ENCODE data around the gene NUDT4. TPM values are rescaled to one million over a fixed set of nuclear protein-coding genes. Genes with fewer than 3 reads are reported as not detected.
A peak's percentile ranks its signal among the peaks of the same experiment; 100 is the strongest.
"Not testable (repeated sequence)": the region's sequence is repeated elsewhere in the genome, so short reads cannot be mapped to it uniquely, and the experiment has no call there.

The NUDT4 gene
- polyA plus RNA-seq, 6 donors from 2014 or later = 50.4 to 81.1 (median 70.4) TPM

GRCh38 chr12:93376436-93377251, 1.1 kb upstream of the NUDT4 start:
- Mint-ChIP-seq H3K27ac (peak overlapping the region in 3 of 6 donors; percentile 2 to 94 (median 38)), H3K27me3 (peaks cover 0 to 6% (median 0%) of the 10 kb centered on the region in 3 donors), H3K36me3 (peaks cover 0 to 6% of the 10 kb centered on the region in 2 donors), H3K4me1 (peaks cover 34 to 43% (median 36%) of the 10 kb centered on the region in 3 donors), H3K4me3 (peak overlapping the region; percentile 30 to 97 (median 90)), H3K9me3 (no peaks in the 10 kb centered on the region)
- no peak for DNase-seq
- no peak for ATAC-seq (ENCODE audit: low read depth in 2 of 2)

DNA sequence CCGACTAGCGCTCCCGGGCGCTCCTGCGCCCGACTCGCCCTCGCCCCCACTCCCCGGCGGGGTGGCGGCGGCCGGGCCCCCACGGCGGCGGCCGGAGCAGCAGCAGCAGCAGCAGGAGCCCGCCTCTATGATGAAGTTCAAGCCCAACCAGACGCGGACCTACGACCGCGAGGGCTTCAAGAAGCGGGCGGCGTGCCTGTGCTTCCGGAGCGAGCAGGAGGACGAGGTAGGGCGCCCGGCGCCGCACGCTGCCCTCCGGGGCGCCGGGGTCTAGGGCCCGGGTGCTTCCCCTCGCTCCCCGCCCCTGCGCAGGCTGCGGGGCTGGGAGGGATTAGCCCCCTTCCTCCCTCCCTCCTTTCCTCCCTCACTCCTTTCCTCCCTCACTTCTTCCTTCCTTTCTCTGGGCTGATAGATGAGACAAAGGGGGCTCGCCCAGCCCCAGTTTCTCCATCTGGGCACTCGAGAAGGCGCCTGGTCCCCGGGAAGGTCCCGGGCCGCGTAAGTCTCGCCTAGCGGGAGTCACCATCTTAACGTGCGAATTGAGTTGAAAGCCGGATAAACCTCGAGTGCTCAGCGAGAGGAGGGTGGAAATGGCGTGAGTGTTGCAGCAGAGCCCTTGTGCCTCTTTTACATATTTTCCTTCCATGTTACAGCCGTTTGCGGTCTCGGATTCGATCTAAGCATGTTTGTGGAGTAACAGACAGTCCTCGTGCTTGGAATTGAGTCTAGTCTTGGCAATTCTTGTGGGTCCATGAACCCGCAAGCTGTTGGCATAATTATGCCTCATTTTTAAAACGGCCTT, 672 bp downstream of the NUDT4 start:
- not testable (repeated sequence) for H3K27me3 Mint-ChIP-seq, H3K36me3 Mint-ChIP-seq, H3K9me3 Mint-ChIP-seq
- ATAC-seq (ENCODE audit: low read depth in 2 of 2) = peak; percentile 47 to 55
- DNase-seq = peak; percentile 58
- H3K4me3 Mint-ChIP-seq = peak overlapping the region; percentile 95 to 100 (median 99)
- H3K27ac Mint-ChIP-seq = peak overlapping the region; percentile 93 to 99 (median 96)
- H3K4me1 Mint-ChIP-seq = peaks cover 38 to 50% (median 48%) of the 10 kb centered on the region in 3 donors

GRCh38 chr12:93378998-93379325, 1.2 kb downstream of the NUDT4 start:
- H3K27me3 Mint-ChIP-seq = no peaks in the 10 kb centered on the region
- H3K4me3 Mint-ChIP-seq = peak overlapping the region; percentile 95 to 100 (median 99)
- DNase-seq = no peak
- peaks cover 38 to 54% (median 50%) of the 10 kb centered on the region in 3 donors for H3K4me1 Mint-ChIP-seq
- peak overlapping the region; percentile 78 to 98 (median 94) for H3K27ac Mint-ChIP-seq
- no peaks in the 10 kb centered on the region for H3K9me3 Mint-ChIP-seq
- no peak for ATAC-seq (ENCODE audit: low read depth in 2 of 2)
- no peaks in the 10 kb centered on the region for H3K36me3 Mint-ChIP-seq

- H3K27me3 Mint-ChIP-seq = no peaks in the 10 kb centered on the region
- peaks cover 38 to 57% (median 50%) of the 10 kb centered on the region in 3 donors for H3K4me1 Mint-ChIP-seq
- no peaks in the 10 kb centered on the region for H3K36me3 Mint-ChIP-seq
- H3K4me3 Mint-ChIP-seq = peak overlapping the region; percentile 95 to 100 (median 99)
- DNase-seq (no peak), ATAC-seq (ENCODE audit: low read depth in 2 of 2) (no peak)
- peak overlapping the region in 5 of 6 donors; percentile 78 to 98 (median 94) for H3K27ac Mint-ChIP-seq
- H3K9me3 Mint-ChIP-seq = no peaks in the 10 kb centered on the region
Measured at GRCh38 chr12:93379326-93379980, 1.7 kb downstream of the NUDT4 start.

DNA sequence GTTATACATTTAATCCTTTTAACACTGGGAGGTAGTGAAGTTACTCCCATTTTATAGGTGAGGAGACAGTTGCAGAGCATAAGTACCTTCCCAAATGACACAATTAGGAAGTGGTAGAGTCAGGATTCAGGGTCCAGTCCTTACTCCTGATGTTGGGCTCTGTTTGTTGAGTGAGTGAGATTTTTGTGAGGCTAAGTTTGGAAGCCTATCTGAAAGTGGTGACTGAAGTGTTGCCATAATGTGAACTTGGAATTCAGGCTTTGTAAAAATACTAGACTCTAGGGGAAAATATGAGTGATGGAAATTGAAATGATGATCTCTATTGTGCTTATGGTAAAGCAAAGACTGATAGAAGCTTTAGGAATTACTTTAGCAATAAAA, 2.2 kb downstream of the NUDT4 start:
- no peak for ATAC-seq (ENCODE audit: low read depth in 2 of 2)
- no peaks in the 10 kb centered on the region for H3K9me3 Mint-ChIP-seq
- no peaks in the 10 kb centered on the region for H3K36me3 Mint-ChIP-seq

GRCh38 chr12:93380480-93381121, 2.9 kb downstream of the NUDT4 start:
- no peak for DNase-seq
- no peak for ATAC-seq (ENCODE audit: low read depth in 2 of 2)
- Mint-ChIP-seq H3K27me3 (no peaks in the 10 kb centered on the region), H3K36me3 (no peaks in the 10 kb centered on the region), H3K27ac (peak overlapping the region in 3 of 6 donors; percentile 11 to 94 (median 20)), H3K9me3 (no peaks in the 10 kb centered on the region), H3K4me1 (peaks cover 46 to 68% (median 59%) of the 10 kb centered on the region in 3 donors), H3K4me3 (peak overlapping the region; percentile 21 to 100 (median 98))

More for the DNA sequence above, 2.2 kb downstream of the NUDT4 start:
- peak overlapping the region; percentile 95 to 100 (median 99) for H3K4me3 Mint-ChIP-seq
- H3K27me3 Mint-ChIP-seq = no peaks in the 10 kb centered on the region
- no peak for DNase-seq
- peak overlapping the region in 3 of 6 donors; percentile 93 to 96 (median 94) for H3K27ac Mint-ChIP-seq
- peaks cover 40 to 62% (median 53%) of the 10 kb centered on the region in 3 donors for H3K4me1 Mint-ChIP-seq

DNA sequence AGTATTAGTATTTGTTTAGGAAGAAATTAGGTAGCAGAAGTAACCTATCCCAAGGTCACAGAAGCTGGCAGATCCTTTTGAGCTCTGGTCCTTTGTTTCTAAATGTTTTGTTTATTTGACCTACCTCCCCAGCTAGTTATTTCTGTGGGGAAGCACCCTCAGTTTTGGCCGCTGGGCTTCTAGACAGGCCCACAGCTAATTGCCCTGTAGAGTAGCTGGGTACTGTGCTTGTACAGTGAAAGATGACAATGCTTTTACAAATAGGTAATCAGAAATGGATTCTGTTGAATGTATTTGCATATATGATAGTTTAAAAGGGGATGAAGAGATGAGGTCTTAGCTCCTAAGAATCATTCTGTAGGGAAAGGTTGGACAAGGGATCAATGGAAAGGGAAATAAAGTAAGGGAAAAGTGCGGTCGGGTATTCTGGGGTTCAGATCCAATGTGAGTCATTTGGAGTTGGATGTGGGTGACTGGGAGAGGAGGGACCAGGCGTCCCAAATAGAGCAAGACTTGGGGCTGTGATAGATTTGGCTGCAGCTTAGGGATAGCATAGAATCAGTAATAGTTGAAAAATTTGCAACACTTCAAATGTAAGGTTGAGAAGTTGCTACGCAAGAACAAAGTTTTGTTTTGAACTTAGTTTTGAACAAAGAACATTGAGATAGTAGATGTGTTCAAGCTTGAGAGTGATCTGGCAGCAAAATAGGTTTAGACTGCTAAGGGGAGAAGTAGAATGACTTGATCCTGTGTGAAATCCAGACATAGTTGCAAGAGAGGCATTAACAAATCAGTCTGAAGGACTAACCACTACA, 3.6 kb downstream of the NUDT4 start:
- Mint-ChIP-seq H3K4me1 (peaks cover 47 to 68% (median 60%) of the 10 kb centered on the region in 3 donors), H3K4me3 (peak overlapping the region in 6 of 8 donors; percentile 18 to 98 (median 77)), H3K9me3 (no peaks in the 10 kb centered on the region), H3K36me3 (no peaks in the 10 kb centered on the region), H3K27ac (peak overlapping the region in 3 of 6 donors; percentile 26 to 94 (median 36)), H3K27me3 (no peaks in the 10 kb centered on the region)
- ATAC-seq (ENCODE audit: low read depth in 2 of 2) (no peak), DNase-seq (no peak)

DNA sequence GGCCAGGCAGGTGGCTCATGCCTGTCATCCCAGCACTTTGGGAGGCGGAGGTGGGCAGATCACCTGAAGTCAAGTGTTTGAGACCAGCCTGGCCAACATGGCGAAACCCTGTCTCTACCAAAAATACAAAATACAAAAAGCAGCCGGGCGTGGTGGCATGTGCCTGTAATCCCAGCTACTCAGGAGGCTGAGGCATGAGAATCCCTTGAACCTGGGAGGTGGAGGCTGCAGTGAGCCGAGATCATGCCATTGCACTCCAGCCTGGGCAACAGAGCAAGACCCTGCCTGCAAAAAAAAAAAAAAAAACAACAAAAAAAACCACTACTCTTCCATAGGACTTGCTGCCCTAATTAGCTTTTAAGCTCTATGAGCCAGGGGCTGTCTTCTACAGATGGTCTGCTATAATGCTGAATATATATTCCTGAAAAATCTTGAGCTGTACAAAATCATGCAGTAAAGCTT, 4.3 kb downstream of the NUDT4 start:
- not testable (repeated sequence) for H3K27me3 Mint-ChIP-seq
- peak overlapping the region in 3 of 6 donors; percentile 15 to 94 (median 36) for H3K27ac Mint-ChIP-seq

GRCh38 chr12:93387780-93388179, 10.1 kb downstream of the NUDT4 start:
- no peaks in the 10 kb centered on the region for H3K27me3 Mint-ChIP-seq
- H3K36me3 Mint-ChIP-seq = no peaks in the 10 kb centered on the region
- no peak for DNase-seq
- H3K9me3 Mint-ChIP-seq = no peaks in the 10 kb centered on the region
- ATAC-seq (ENCODE audit: low read depth in 2 of 2) = no peak
- H3K4me1 Mint-ChIP-seq = peaks cover 32 to 70% (median 48%) of the 10 kb centered on the region in 3 donors
- no peak overlapping the region for H3K4me3 Mint-ChIP-seq
- H3K27ac Mint-ChIP-seq = peak overlapping the region in 2 of 6 donors; percentile 18 to 34

More for the DNA sequence above, 4.3 kb downstream of the NUDT4 start:
- DNase-seq; H3K36me3 Mint-ChIP-seq; ATAC-seq (ENCODE audit: low read depth in 2 of 2); H3K9me3 Mint-ChIP-seq: not testable (repeated sequence)
- H3K4me3 Mint-ChIP-seq = peak overlapping the region in 4 of 8 donors; percentile 16 to 54 (median 36)
- H3K4me1 Mint-ChIP-seq = peaks cover 43 to 67% (median 55%) of the 10 kb centered on the region in 3 donors

DNA sequence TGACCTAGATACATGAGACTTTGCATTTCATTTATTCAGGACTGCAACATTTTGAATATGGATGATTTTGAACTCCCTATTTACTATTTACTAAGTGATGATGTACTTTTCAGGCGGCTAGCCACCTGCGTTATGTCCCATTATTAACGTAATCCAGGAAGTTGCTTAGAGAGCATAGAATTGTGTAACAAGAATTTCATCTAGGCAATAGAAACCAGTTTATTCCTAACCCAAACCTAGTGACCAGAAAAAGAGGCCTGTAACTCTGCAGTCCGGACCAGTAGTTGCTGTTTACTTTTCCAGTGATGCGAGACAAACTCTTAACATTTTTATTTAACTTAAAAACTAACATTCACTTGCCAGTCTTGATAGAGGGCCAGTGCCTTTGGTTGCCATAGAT, 12.3 kb downstream of the NUDT4 start:
- Mint-ChIP-seq H3K9me3 (no peaks in the 10 kb centered on the region), H3K4me1 (peaks cover 30 to 49% (median 40%) of the 10 kb centered on the region in 3 donors), H3K4me3 (peak overlapping the region in 2 of 8 donors; percentile 36 to 68), H3K27me3 (no peaks in the 10 kb centered on the region), H3K27ac (peak overlapping the region in 3 of 6 donors; percentile 8 to 70 (median 43)), H3K36me3 (no peaks in the 10 kb centered on the region)
- no peak for ATAC-seq (ENCODE audit: low read depth in 2 of 2)
- no peak for DNase-seq

DNA sequence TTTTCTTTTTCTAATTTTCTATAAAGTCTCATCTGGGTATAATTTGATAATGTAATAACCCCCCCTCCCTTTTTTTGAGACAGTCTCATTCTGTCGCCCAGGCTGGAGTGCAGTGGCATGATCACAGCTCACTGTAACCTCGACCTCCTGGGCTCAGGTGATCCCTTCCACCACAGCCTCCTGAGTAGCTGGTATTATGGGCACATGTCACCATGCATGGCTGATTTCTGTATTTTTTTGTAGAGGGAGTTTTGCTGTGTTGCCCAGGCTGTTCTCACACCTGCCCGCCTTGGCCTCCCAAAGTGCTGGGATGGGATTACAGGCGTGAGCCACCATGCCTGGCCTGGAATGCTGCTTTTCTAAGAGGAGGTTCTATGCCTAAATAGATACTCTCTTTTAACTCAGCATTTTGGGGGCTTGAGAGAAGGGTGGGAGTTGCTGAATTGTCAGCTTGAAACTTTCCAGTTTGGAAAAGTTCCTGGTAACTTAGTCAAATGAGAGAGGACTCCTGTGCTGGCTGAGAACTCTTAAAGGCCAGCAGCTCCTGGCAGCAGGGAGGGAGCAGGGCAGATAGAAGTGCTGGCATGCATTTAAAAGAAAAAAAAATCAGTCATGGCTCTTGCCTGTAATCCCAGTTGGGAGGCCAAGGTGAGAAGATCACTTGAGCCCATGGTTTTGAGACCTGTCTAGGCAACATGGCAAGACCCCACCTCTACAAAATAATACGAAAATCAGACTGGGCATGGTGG, 13.0 kb downstream of the NUDT4 start:
- H3K36me3 Mint-ChIP-seq = no peaks in the 10 kb centered on the region
- no peaks in the 10 kb centered on the region for H3K27me3 Mint-ChIP-seq
- ATAC-seq (ENCODE audit: low read depth in 2 of 2) (peak; percentile 85 to 89), DNase-seq (no peak)
- peak overlapping the region; percentile 18 to 91 (median 82) for H3K27ac Mint-ChIP-seq
- H3K4me3 Mint-ChIP-seq = peak overlapping the region in 5 of 8 donors; percentile 15 to 68 (median 41)
- H3K9me3 Mint-ChIP-seq = no peaks in the 10 kb centered on the region
- H3K4me1 Mint-ChIP-seq = peaks cover 24 to 44% (median 33%) of the 10 kb centered on the region in 3 donors
